ENCODE results near the gene IPCEF1.

- no peak for TF ChIP-seq CTCF (conservative IDR thresholded peaks at IDR 0.05; ENCODE audit: low read length)
- no peak for TF ChIP-seq EZH2phosphoT487 (IDR thresholded peaks at IDR 0.05; ENCODE audit: borderline replicate concordance)
Measured at GRCh38 chr6:154234019-154234772, 122.4 kb downstream of the IPCEF1 start.
